H1 (cell line): ENCODE measurements around the gene E2F3. TPM values are rescaled to one million over a fixed set of nuclear protein-coding genes. Genes with fewer than 3 reads are reported as not detected.

Experiments
- CTCF ChIA-PET: fragments of 300-600 bp; sonication (Branson Sonifier 250); formaldehyde crosslinking; loops from one replicate; lab custom pipeline; 2021; ENCODE audit not compliant: partially characterized antibody; lab: Charles Lee
- POLR2A ChIA-PET: fragments of 300-600 bp; sonication (Branson Sonifier 250); formaldehyde crosslinking; loops from one replicate; lab custom pipeline; 2021; ENCODE audit warnings: inconsistent platforms; ENCODE audit not compliant: partially characterized antibody; lab: Charles Lee
- DNase-seq, 2 experiments: peaks; one replicate each; pipeline versions ENCODE4 v3.0.0 to v3.0.0-alpha.2; 2010 to 2022; ENCODE audit warnings: low spot score in 2 of 2, low read depth in 1 of 2, mixed read lengths in 1 of 2
- FAIRE-seq: peaks from 2 replicates; lab custom pipeline; 2011; peaks lifted over from hg19 to GRCh38; lab: Jason Lieb, UNC
- H2AFZ ChIP-seq: 2 replicates; pipeline ENCODE4 v1.8.1; 2012; ENCODE audit warnings: low read length, inconsistent platforms
- H2AK5ac ChIP-seq: 2 replicates; pipeline ENCODE4 v1.6.1; 2013; ENCODE audit warnings: low read depth, low read length
- H2BK120ac ChIP-seq: replicated peaks from 2 replicates; pipeline ENCODE3; 2013; ENCODE audit warnings: low read depth, low read length, inconsistent platforms
- H2BK12ac ChIP-seq: 2 replicates; pipeline ENCODE4 v1.6.1; 2013; ENCODE audit warnings: low read depth, low read length
- H2BK15ac ChIP-seq: 2 replicates; pipeline ENCODE4 v1.6.1; 2013; ENCODE audit warnings: low read length
- H2BK20ac ChIP-seq: 2 replicates; pipeline ENCODE4 v1.6.1; 2013; ENCODE audit warnings: low read length
- H2BK5ac ChIP-seq: 2 replicates; pipeline ENCODE4 v1.6.1; 2013; ENCODE audit warnings: low read depth, low read length
- H3K14ac ChIP-seq: 2 replicates; pipeline ENCODE4 v1.6.1; 2013; ENCODE audit warnings: inconsistent platforms; ENCODE audit not compliant: insufficient read length
- H3K18ac ChIP-seq: 2 replicates; pipeline ENCODE4 v1.6.1; 2013; ENCODE audit warnings: low read length; ENCODE audit errors: extremely low read depth
- H3K23ac ChIP-seq: 2 replicates; pipeline ENCODE4 v1.6.1; 2013; ENCODE audit warnings: inconsistent platforms; ENCODE audit not compliant: insufficient read length
- H3K23me2 ChIP-seq: 2 replicates; pipeline ENCODE4 v1.6.1; 2013; ENCODE audit warnings: low read depth, low read length
- H3K27ac ChIP-seq: 2 replicates; pipeline ENCODE4 v1.6.1; 2011; ENCODE audit warnings: low read depth, low read length, inconsistent platforms
- H3K27me3 ChIP-seq, 4 experiments: replicated peaks in 1 of 4; 1 replicate in 1 of 4; 2 replicates in 3 of 4; pipeline versions ENCODE4 v1.6.1 to v1.8.1; 2011 to 2013; ENCODE audit warnings: low read length in 3 of 4, mild to moderate bottlenecking in 3 of 4, inconsistent platforms in 2 of 4, mixed read lengths in 2 of 4, moderate library complexity in 1 of 4; ENCODE audit not compliant: control insufficient read depth in 3 of 4, insufficient read depth in 3 of 4; ENCODE audit errors: extremely low read depth in 1 of 4
- H3K36me3 ChIP-seq, 4 experiments: 2 replicates each; pipeline versions ENCODE4 v1.6.1 to v1.8.1; 2011 to 2013; ENCODE audit warnings: mild to moderate bottlenecking in 4 of 4, low read length in 3 of 4, moderate library complexity in 2 of 4, control low read depth in 1 of 4, inconsistent platforms in 1 of 4; ENCODE audit not compliant: insufficient read depth in 4 of 4, control insufficient read depth in 2 of 4
- H3K4ac ChIP-seq: replicated peaks from 2 replicates; pipeline ENCODE3; 2013; ENCODE audit warnings: low read length, low read depth, mixed read lengths, inconsistent platforms; ENCODE audit not compliant: insufficient read length
- H3K4me1 ChIP-seq, 4 experiments: replicated peaks in 1 of 4; 1 replicate in 1 of 4; 2 replicates in 3 of 4; pipeline versions ENCODE4 v1.6.1 to v1.8.1; 2011 to 2013; ENCODE audit warnings: low read length in 3 of 4, inconsistent platforms in 2 of 4, mixed read lengths in 1 of 4; ENCODE audit not compliant: insufficient read depth in 4 of 4, control insufficient read depth in 3 of 4
- H3K4me2 ChIP-seq, 2 experiments: 2 replicates each; pipeline versions ENCODE4 v1.6.1 to v1.8.1; 2011 to 2013; ENCODE audit warnings: low read depth in 2 of 2, low read length in 2 of 2, control low read depth in 1 of 2, inconsistent platforms in 1 of 2, mild to moderate bottlenecking in 1 of 2; ENCODE audit not compliant: insufficient read depth in 1 of 2
- H3K4me3 ChIP-seq, 4 experiments: fragments of 200-600, 300-600 bp in 1 of 4; sonication (generic), shearing (Covaris generic), sonication (Bioruptor Twin) in 1 of 4; 2 replicates each; pipeline versions ENCODE4 v1.5.1 to v1.8.1; 2011 to 2016; ENCODE audit warnings: low read length in 4 of 4, low read depth in 3 of 4, control low read depth in 2 of 4, inconsistent platforms in 2 of 4, mild to moderate bottlenecking in 2 of 4, mixed read lengths in 1 of 4, moderate library complexity in 1 of 4; ENCODE audit not compliant: insufficient read depth in 2 of 4; ENCODE audit errors: extremely low read depth in 1 of 4
- H3K56ac ChIP-seq: replicated peaks from 2 replicates; pipeline ENCODE3; 2013; ENCODE audit warnings: low read depth, mild to moderate bottlenecking, mixed read lengths, low read length, inconsistent platforms; ENCODE audit not compliant: insufficient read length
- H3K79me1 ChIP-seq: 2 replicates; pipeline ENCODE4 v1.6.1; 2013; ENCODE audit warnings: low read depth, low read length, control low read depth
- H3K79me2 ChIP-seq, 2 experiments: 2 replicates each; pipeline versions ENCODE4 v1.6.1 to v1.8.1; 2012 to 2013; ENCODE audit warnings: low read length in 2 of 2, mild to moderate bottlenecking in 2 of 2, inconsistent platforms in 1 of 2; ENCODE audit not compliant: insufficient read depth in 2 of 2, control insufficient read depth in 1 of 2
- H3K9ac ChIP-seq, 4 experiments: replicated peaks in 1 of 4; 1 replicate in 1 of 4; 2 replicates in 3 of 4; pipeline versions ENCODE4 v1.6.1 to v1.8.1; 2011 to 2013; ENCODE audit warnings: low read depth in 3 of 4, low read length in 3 of 4, control low read depth in 2 of 4, mild to moderate bottlenecking in 2 of 4, moderate library complexity in 2 of 4, inconsistent platforms in 1 of 4; ENCODE audit errors: extremely low read depth in 1 of 4
- H3K9me3 ChIP-seq, 2 experiments: 2 replicates each; pipeline versions ENCODE4 v1.6.1 to v1.8.1; 2012 to 2013; ENCODE audit warnings: mild to moderate bottlenecking in 2 of 2, moderate library complexity in 2 of 2, control low read depth in 1 of 2, inconsistent platforms in 1 of 2, low read depth in 1 of 2, low read length in 1 of 2, mixed read lengths in 1 of 2; ENCODE audit not compliant: insufficient read depth in 2 of 2
- H4K20me1 ChIP-seq, 2 experiments: replicated peaks in 1 of 2; 2 replicates each; pipeline versions ENCODE3 to v1.8.1; 2011 to 2013; ENCODE audit warnings: inconsistent platforms in 2 of 2, low read length in 2 of 2, mild to moderate bottlenecking in 1 of 2; ENCODE audit not compliant: insufficient read depth in 2 of 2, control insufficient read depth in 1 of 2
- H4K5ac ChIP-seq: 2 replicates; pipeline ENCODE4 v1.6.1; 2013; ENCODE audit warnings: low read length, low read depth, mixed read lengths, inconsistent platforms; ENCODE audit not compliant: insufficient read length
- H4K8ac ChIP-seq: 2 replicates; pipeline ENCODE4 v1.8.0; 2013; ENCODE audit warnings: mild to moderate bottlenecking, moderate library complexity, low read length, inconsistent platforms; ENCODE audit not compliant: insufficient read depth; ENCODE audit errors: extremely low read depth
- H4K91ac ChIP-seq: replicated peaks from 2 replicates; pipeline ENCODE3; 2013; ENCODE audit warnings: low read length, mixed read lengths, inconsistent platforms; ENCODE audit not compliant: insufficient read length
- KDM1A ChIP-seq: fragments of 200-600, 300-600 bp; sonication (generic); IDR thresholded peaks from 2 replicates; pipeline ENCODE4 v1.7.1; 2016; ENCODE audit warnings: mild to moderate bottlenecking, low read length, borderline replicate concordance
- KDM4A ChIP-seq: IDR thresholded peaks from one replicate; pipeline ENCODE4 v1.7.1; 2012; ENCODE audit warnings: low read depth, mild to moderate bottlenecking, moderate library complexity, low read length, inconsistent platforms; ENCODE audit not compliant: severe bottlenecking
- POU5F1 ChIP-seq: IDR thresholded peaks from 2 replicates; pipeline ENCODE4 v1.6.1; 2011; ENCODE audit warnings: low read depth, mild to moderate bottlenecking, low read length, moderate library complexity
- SIN3A ChIP-seq, 2 experiments: IDR thresholded peaks in 1 of 2; conservative IDR thresholded peaks in 1 of 2; 2 replicates each; pipeline ENCODE4 v1.6.1; 2011 to 2012; ENCODE audit warnings: low read length in 2 of 2, improper control_type of control experiment in 1 of 2, low read depth in 1 of 2, mild to moderate bottlenecking in 1 of 2
- TAF1 ChIP-seq: IDR thresholded peaks from 2 replicates; pipeline ENCODE4 v1.6.1; 2011; ENCODE audit warnings: mild to moderate bottlenecking, low read depth, low read length
- WGBS, 2 experiments: shearing (Covaris generic) in 1 of 2; methylation state at CpG; one replicate each; pipeline versions ENCODE4 v1.1.6 to v1.1.7; 2013 to 2015; ENCODE audit warnings: low lambda C conversion rate in 2 of 2, mixed read lengths in 2 of 2, inconsistent platforms in 1 of 2, low coverage in 1 of 2, missing lambda C conversion rate in 1 of 2; ENCODE audit not compliant: insufficient replicate concordance in 2 of 2, insufficient coverage in 1 of 2, insufficient read length in 1 of 2; ENCODE audit errors: extremely low coverage in 1 of 2, missing lambda C conversion rate in 1 of 2; 5-methylcytosine and 5-hydroxymethylcytosine counted together
- polyA plus RNA-seq, 7 experiments: library from polyadenylated mRNA; depleted of rRNA in 3 of 7; stranded (reverse) in 5 of 7; unstranded in 2 of 7; fragments of >200 nt in 5 of 7; fragments of 200-250 nt in 2 of 7; gene quantifications; 1 replicate in 5 of 7; 2 replicates in 1 of 7; 4 replicates in 1 of 7; pipeline versions ENCODE4 v1.2.1 to v1.2.3, GENCODE V29; 2011 to 2013; ENCODE audit warnings: missing spikeins in 2 of 7, mixed read lengths in 2 of 7
- total RNA-seq: library from RNA; stranded (reverse); fragmentation: NEBNext Ultra II Directional; extraction: Animal tissue kit (Norgen Biotek cat#: 25700); gene quantifications from 2 replicates; pipeline ENCODE4 v1.2.1, GENCODE V29; 2021

Gene E2F3
- total and polyA plus RNA-seq, 2 of the 8 experiments (the other 6 are each of a cell fraction or from before 2014, with no cell fraction given): 14.9 to 42.2 TPM

- peaks cover 0 to 2% (median 0%) of the 10 kb centered on the region in 4 experiments; a peak in 1 of 7 replicates for H3K27me3 ChIP-seq
- no peak overlapping the region for H3K9ac ChIP-seq
- H3K4ac ChIP-seq: no peak overlapping the region
- H3K79me2 ChIP-seq: no peaks in the 10 kb centered on the region
- H3K79me1 ChIP-seq: no peaks in the 10 kb centered on the region
- no peak overlapping the region for H3K23ac ChIP-seq
- FAIRE-seq (no peak), DNase-seq (no peak)
- H3K27ac ChIP-seq: no peak overlapping the region
- H3K9me3 ChIP-seq: peaks cover 0 to 2% of the 10 kb centered on the region in 2 experiments; a peak in 1 of 4 replicates
- WGBS, 2 experiments: 90% methylated on average over 5 of the region's 5 CpGs; no CpG with 5 or more reads in 1 of the 2 experiments
- peaks cover 0 to 3% (median 0%) of the 10 kb centered on the region in 4 experiments; a peak in 1 of 7 replicates for H3K4me1 ChIP-seq
- no peak for TF ChIP-seq KDM4A
- TF ChIP-seq POU5F1: no peak
- no peak for TF ChIP-seq SIN3A (conservative IDR thresholded peaks at IDR 0.05 in 1 of 2, IDR thresholded peaks at IDR 0.05 in 1 of 2; ENCODE audit: low read depth in 1 of 2, low read length in 2 of 2)
- TF ChIP-seq TAF1: no peak
- no peak for TF ChIP-seq KDM1A
- TF ChIP-seq, all 59 proteins: peak for 0
- no peaks in the 10 kb centered on the region for H3K23me2 ChIP-seq
- no peaks in the 10 kb centered on the region for H4K20me1 ChIP-seq
- no peak overlapping the region for H2BK120ac ChIP-seq
- ChIA-PET CTCF (interaction anchor here (0.6 to 2.3 kb wide), 5 partner anchors 10 to 263 kb away, joined by 3 to 9 read pairs (median 3); no protein-coding TSS in a partner anchor), POLR2A (interaction anchor here (0.6 to 3.6 kb wide), 3 partner anchors 26 to 95 kb away, joined by 3 to 15 read pairs (median 4); no protein-coding TSS in a partner anchor)
- no peaks in the 10 kb centered on the region for H3K36me3 ChIP-seq
- H2BK20ac ChIP-seq: no peak overlapping the region
- H2AK5ac ChIP-seq: no peak overlapping the region
- no peak overlapping the region for H2BK15ac ChIP-seq
- no peak overlapping the region for H3K56ac ChIP-seq
- no peak overlapping the region for H4K91ac ChIP-seq
- H3K4me2 ChIP-seq: no peak overlapping the region
- no peak overlapping the region for H3K4me3 ChIP-seq
- no peak overlapping the region for H2BK5ac ChIP-seq
- no peak overlapping the region for H3K14ac ChIP-seq
- no peak overlapping the region for H4K5ac ChIP-seq
- no peak overlapping the region for H3K18ac ChIP-seq
- H2AFZ ChIP-seq: no peak overlapping the region
- H4K8ac ChIP-seq: no peak overlapping the region
- no peak overlapping the region for H2BK12ac ChIP-seq
Measured at GRCh38 chr6:20377623-20378265, 23.9 kb upstream of the E2F3 start.
